HepG2 (cell line): ENCODE results near the gene AGMO.

Experiments
- CTCF ChIP-seq: sonication (generic); formaldehyde crosslinking; IDR thresholded peaks from 2 replicates; pipeline ENCODE4 v1.5.0; 2020; ENCODE audit warnings: mild to moderate bottlenecking, missing genetic modification reagents, moderate library complexity
- MLLT10 ChIP-seq: sonication (generic); formaldehyde crosslinking; IDR thresholded peaks from 2 replicates; pipeline ENCODE4 v1.4.0; 2020; ENCODE audit warnings: missing genetic modification reagents
- POLR2AphosphoS2 ChIP-seq: IDR thresholded peaks from 2 replicates; pipeline ENCODE4 v1.6.1; 2011; ENCODE audit warnings: low read depth, low read length, improper control_type of control experiment
- TCF12 ChIP-seq, 2 experiments: fragments of 450-650 bp in 1 of 2; sonication (generic) in 1 of 2; formaldehyde crosslinking in 1 of 2; IDR thresholded peaks; 2 replicates each; pipeline versions ENCODE4 v1.6.1 to v1.8.0; 2017 to 2022; ENCODE audit warnings: antibody characterized with exemption in 1 of 2, mild to moderate bottlenecking in 1 of 2, missing genetic modification reagents in 1 of 2, moderate library complexity in 1 of 2
- ZBTB40 ChIP-seq, 2 experiments: fragments of 450-650 bp in 1 of 2; sonication (generic) in 1 of 2; formaldehyde crosslinking in 1 of 2; IDR thresholded peaks; 2 replicates each; pipeline versions ENCODE4 v1.6.1 to v1.8.0; 2016 to 2022; ENCODE audit warnings: antibody characterized with exemption in 1 of 2, mild to moderate bottlenecking in 1 of 2, missing genetic modification reagents in 1 of 2
- ZC3H4 ChIP-seq: sonication (generic); formaldehyde crosslinking; IDR thresholded peaks from 2 replicates; pipeline ENCODE4 v1.4.0; 2020; ENCODE audit warnings: missing genetic modification reagents, borderline replicate concordance
- ZKSCAN1 ChIP-seq: fragments of 150-350 bp; IDR thresholded peaks from 2 replicates; pipeline ENCODE4 v1.6.1; 2014; ENCODE audit warnings: low read length
- TF ChIP-seq, protein P1 (sequence below): sonication (generic); formaldehyde crosslinking; IDR thresholded peaks from 2 replicates; pipeline ENCODE4 v1.4.0; 2020; ENCODE audit warnings: missing genetic modification reagents
- TF ChIP-seq, protein P2 (sequence below): sonication (generic); formaldehyde crosslinking; IDR thresholded peaks from 2 replicates; pipeline ENCODE4 v1.4.0; 2020; ENCODE audit warnings: missing genetic modification reagents, borderline replicate concordance

DNA sequence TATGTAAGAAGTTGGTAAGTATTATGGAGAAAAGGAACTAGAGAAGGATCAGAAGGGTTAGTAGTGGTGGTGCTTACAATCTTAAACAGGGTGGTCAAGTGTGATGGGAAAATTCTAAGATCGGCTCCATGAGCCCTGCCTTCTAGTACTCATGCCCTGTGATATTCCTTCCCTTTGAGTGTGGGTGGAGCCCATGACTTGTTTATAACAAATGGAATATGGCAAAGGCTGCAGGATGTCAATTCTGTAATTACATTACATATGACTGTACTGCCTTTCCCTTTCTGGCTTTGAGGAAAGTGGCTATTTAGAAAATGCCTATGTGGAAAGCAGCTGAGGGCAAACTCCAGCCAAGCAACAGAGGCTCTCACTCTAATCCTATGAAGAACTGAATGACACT is 309.6 kb downstream of the AGMO start:
- TF ChIP-seq ZC3H4 (CRISPR knock-in tag): no peak
- TF ChIP-seq, protein P1, sequence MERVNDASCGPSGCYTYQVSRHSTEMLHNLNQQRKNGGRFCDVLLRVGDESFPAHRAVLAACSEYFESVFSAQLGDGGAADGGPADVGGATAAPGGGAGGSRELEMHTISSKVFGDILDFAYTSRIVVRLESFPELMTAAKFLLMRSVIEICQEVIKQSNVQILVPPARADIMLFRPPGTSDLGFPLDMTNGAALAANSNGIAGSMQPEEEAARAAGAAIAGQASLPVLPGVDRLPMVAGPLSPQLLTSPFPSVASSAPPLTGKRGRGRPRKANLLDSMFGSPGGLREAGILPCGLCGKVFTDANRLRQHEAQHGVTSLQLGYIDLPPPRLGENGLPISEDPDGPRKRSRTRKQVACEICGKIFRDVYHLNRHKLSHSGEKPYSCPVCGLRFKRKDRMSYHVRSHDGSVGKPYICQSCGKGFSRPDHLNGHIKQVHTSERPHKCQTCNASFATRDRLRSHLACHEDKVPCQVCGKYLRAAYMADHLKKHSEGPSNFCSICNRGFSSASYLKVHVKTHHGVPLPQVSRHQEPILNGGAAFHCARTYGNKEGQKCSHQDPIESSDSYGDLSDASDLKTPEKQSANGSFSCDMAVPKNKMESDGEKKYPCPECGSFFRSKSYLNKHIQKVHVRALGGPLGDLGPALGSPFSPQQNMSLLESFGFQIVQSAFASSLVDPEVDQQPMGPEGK: no peak
- TF ChIP-seq, protein P2, sequence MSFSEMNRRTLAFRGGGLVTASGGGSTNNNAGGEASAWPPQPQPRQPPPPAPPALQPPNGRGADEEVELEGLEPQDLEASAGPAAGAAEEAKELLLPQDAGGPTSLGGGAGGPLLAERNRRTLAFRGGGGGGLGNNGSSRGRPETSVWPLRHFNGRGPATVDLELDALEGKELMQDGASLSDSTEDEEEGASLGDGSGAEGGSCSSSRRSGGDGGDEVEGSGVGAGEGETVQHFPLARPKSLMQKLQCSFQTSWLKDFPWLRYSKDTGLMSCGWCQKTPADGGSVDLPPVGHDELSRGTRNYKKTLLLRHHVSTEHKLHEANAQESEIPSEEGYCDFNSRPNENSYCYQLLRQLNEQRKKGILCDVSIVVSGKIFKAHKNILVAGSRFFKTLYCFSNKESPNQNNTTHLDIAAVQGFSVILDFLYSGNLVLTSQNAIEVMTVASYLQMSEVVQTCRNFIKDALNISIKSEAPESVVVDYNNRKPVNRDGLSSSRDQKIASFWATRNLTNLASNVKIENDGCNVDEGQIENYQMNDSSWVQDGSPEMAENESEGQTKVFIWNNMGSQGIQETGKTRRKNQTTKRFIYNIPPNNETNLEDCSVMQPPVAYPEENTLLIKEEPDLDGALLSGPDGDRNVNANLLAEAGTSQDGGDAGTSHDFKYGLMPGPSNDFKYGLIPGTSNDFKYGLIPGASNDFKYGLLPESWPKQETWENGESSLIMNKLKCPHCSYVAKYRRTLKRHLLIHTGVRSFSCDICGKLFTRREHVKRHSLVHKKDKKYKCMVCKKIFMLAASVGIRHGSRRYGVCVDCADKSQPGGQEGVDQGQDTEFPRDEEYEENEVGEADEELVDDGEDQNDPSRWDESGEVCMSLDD: no peak
- TF ChIP-seq ZBTB40 (IDR thresholded peaks at IDR 0.05): no peak
- TF ChIP-seq ZBTB40 (CRISPR knock-in tag; IDR thresholded peaks at IDR 0.05): no peak
- TF ChIP-seq CTCF (CRISPR knock-in tag): no peak
- no peak for TF ChIP-seq ZKSCAN1
- TF ChIP-seq POLR2AphosphoS2: no peak
- no peak for TF ChIP-seq MLLT10
- TF ChIP-seq TCF12 (IDR thresholded peaks at IDR 0.05): no peak
- TF ChIP-seq TCF12 (CRISPR knock-in tag; IDR thresholded peaks at IDR 0.05): no peak
